GM19324 (cell line): ENCODE results near the gene HOXC10.

Experiments
- ATAC-seq: cut with Tn5 transposase; IDR thresholded peaks from one replicate; pipeline ENCODE4 v1.9.1; 2021; ENCODE audit warnings: mild to moderate bottlenecking, moderate library complexity; ENCODE audit not compliant: unreplicated experiment, low FRiP score

HOXC10 gene

DNA sequence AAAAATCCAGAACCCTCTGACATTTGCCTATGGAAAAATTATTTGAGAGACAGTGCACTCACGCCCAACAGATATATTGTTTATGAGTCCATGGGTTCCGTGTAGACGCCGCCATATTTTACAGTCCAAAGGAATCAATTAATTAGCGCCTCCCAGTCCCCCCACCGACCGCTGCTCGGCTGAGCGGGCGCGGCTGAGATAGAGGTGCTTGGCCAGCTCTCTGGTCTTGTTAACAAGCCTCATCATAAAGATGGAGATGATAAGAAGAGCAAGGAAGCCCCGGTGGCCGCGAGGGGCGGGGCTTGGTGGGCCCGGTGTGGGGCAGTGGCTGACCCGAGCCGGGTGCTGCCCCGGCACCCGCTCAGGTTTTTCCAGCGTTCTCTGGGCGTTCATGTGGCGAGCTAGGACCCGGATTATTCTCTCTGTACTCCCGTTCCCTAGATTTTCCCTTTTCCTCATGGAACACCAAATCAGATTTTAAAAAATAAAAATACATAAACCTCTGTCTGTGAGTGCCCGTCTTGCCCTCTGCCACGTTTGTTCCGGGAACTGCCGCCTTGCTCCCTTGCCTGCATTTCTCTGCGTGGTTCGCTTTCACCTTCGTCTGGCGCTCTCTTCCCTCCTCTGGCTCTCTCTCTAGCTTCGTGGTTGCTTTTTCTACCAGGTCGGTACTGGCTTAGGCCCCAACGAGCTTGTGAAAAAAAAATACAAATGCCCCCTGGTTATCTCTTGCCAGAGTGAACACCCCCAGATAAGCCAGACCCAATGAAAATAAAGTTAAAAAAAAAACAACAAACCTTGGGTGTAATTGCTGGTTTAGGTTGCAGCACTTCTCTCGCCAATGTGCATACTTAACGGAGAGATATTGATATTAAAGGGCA, 21.3 kb upstream of the HOXC10 start:
- ATAC-seq, result no peak

- no peak for ATAC-seq
Observed at GRCh38 chr12:53964315-53964713, 20.6 kb upstream of the HOXC10 start.

GRCh38 chr12:53965281-53966084, 19.5 kb upstream of the HOXC10 start:
- ATAC-seq, result no peak

- ATAC-seq, result no peak
Observed at GRCh38 chr12:53966085-53966384, 18.9 kb upstream of the HOXC10 start.

DNA sequence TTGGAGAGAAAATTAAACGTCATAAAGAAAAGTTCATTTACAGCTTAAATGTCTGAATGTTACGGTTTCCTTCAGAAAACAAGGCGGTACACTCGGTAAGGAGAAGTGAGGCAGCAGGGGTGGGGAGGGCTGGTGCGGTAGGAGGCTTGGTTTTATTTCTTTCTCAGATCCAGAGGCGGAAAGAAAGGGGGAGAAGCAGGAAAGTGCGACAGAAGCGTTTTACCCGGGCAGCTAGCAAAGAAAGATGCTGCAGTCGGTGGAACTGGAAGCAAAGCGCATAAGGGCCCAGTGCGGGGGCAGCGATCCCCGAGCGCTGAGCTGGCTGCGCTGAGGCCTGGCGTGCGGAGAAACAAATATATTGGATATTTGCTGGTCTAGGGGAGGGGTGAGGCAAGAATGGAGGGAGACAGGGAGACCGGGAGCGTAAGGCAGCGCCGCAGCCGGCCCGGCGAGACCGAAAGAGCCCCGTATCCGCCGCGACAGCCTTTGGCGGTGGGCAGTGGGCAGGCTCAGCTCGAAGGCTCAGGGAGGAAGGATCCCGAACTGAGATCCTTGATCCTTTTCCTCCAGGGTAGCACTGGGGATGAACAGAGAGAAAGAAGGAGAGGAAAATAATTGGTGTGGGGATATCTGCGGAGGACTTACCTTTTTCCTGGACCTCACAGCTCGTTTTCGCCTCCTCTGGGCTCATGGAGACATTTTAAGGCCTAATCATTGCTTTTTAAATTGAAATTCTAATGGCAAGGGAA, 18.4 kb upstream of the HOXC10 start:
- no peak for ATAC-seq

DNA sequence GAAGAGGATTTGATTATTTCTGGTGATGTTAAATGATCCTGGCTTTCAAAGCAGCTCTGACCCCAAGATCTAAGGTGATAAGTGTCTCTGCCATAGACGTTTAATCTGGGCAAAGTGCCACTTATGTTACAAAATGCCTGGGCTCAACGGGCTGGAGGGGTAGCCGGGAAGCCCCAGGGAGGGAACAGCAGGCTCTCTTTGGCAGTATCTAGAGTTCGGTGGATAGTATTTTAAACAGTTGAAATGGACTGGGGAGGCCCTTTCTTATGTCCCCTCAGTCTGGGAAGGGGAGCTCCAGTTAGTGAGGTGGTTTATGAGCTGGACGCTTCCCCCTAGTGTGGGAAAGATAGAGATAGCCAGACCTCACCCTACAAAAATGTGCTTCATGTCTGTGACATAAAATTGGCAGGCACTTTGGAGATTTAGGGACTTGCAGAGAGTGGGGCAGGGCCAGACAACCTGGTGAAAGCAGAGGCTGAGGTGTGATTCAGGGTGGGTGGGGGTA, 17.5 kb upstream of the HOXC10 start:
- ATAC-seq, result no peak

DNA sequence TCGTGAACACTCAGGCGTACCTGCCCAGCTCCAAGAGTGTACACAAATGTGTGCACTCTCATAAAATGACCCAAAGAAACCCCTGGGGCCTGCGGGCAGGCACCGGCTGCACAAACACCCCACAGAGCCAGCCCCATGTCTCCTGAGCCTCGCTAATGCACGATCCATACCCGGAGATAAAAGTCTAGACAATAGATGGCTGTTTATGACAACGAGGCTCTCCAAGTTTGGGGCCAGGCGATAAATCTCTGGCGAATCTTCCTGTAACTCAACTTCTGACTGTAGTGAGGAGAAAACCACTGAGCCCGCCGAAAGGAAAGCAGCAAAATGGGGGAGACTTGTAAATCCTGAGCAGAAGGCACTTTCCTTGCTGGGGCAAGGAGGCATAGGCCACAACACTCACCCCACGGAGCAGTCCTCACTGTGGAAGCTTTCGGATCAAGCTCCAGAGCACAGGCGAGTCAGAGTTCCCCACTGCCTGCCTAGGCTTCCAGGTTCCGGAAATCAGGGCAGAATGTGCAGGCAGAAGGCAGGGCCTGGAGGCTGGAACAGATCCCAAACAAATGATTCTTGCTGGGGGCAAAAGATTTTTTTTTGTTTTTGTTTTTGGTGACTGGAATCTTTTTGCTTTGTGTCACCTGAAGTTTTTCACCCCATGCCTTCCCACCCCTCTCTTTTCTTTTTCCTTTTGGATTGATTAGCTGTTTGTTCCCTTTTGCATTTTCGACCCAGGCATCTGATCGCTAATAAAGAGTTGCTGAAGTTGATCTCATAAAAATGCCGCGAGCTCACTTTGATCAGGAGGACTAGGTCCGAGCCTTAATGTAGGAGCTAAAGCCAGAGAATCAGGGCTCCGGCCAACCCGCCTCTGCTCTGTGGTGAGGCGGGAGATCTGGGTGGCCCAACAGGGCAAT, 16.5 kb upstream of the HOXC10 start:
- ATAC-seq, result no peak

- no peak for ATAC-seq
Observed at GRCh38 chr12:53969588-53970259, 15.2 kb upstream of the HOXC10 start.

GRCh38 chr12:53970451-53970850, 14.5 kb upstream of the HOXC10 start:
- ATAC-seq, result no peak

DNA sequence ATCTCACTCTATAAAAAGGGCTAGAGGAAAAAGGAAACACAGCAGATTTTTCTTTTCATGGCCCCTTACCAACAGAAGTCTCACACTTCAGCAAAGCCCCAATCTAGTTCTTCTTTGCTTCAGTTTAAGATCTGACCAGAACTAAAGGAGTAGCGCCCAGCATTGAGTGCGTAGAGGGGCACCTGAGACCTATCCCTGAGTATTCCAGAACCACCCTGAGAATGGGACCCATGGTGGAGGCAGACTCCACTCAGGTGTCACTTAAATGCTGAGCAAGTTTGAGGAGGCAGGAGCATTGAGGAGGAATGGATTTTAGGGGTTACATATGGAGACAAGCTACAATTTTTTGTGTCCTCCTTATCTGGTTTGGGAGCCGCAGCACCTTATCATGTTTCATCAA, 13.8 kb upstream of the HOXC10 start:
- no peak for ATAC-seq

- no peak for ATAC-seq
Observed at GRCh38 chr12:53971686-53972085, 13.3 kb upstream of the HOXC10 start.

DNA sequence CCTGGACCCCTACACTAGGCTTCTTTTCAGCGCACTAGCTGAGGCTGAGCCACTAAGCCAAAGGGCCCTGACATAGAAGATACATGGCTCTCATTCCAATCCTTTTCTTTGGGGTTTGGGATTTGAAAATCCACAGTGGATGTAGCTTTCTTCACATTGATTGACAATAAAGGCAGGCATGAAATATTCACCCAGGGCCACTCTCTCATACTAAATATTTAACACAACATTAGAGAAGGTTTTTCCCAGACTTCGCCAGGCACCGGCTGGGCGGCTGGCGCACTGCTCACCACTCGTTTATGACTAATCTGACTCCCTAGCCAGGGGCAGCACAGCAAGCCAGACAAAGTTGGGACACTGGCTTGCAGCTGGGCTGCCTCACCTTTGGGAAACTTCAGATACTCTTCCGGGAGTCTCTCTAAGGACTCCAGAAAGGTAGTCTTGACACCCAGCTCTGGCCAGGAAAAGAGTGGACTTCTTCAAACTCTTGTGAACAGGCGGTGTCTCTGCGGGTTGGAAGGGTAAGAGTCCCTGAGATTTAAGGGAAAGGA, 12.7 kb upstream of the HOXC10 start:
- ATAC-seq, result no peak

GRCh38 chr12:53972722-53973235, 12.2 kb upstream of the HOXC10 start, which contains the start of gene HOXC11:
HOXC11 (plus strand) TSS chr12:53973126; CDS start chr12:53973242, 116 bp downstream.
- ATAC-seq, result no peak

DNA sequence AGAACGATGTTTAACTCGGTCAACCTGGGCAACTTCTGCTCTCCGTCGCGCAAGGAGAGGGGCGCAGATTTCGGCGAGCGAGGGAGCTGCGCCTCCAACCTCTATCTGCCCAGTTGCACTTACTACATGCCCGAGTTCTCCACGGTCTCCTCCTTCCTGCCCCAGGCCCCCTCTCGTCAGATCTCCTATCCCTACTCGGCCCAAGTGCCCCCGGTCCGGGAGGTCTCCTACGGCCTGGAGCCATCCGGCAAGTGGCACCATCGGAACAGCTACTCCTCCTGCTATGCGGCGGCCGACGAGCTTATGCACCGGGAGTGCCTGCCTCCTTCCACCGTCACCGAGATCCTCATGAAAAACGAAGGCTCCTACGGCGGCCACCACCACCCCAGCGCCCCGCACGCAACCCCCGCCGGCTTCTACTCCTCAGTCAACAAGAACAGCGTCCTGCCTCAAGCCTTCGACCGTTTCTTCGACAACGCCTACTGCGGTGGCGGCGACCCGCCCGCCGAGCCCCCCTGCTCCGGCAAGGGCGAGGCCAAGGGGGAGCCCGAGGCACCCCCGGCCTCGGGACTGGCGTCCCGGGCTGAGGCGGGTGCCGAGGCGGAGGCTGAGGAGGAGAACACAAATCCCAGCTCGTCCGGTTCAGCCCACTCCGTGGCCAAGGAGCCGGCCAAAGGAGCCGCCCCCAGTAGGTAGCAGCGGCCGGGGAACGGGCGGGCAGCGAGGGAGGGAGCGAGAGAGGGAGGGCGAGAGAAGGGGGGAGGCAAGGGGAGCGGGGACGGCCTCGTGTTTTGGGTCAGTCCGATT, 11.5 kb upstream of the HOXC10 start:
- ATAC-seq, result no peak

GRCh38 chr12:53974084-53975063, 10.6 kb upstream of the HOXC10 start, which contains the start of gene HOTAIR:
HOTAIR (minus strand) TSS chr12:53974954.
- no peak for ATAC-seq

DNA sequence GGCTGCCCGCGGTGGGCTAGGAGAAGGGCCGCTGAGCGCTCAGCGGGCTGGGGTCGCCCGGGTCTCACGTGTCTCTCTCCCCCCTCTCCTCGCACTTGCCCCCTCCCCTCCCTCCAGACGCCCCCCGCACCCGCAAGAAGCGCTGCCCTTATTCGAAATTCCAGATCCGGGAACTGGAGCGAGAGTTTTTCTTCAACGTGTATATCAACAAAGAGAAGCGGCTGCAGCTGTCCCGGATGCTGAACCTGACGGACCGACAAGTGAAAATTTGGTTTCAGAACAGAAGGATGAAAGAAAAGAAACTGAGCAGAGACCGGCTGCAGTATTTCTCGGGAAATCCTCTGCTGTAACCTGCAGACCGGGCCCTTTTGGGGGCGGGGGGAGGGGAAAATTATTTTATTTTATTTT, 9.9 kb upstream of the HOXC10 start:
- ATAC-seq, result no peak
